Aorta (tissue), 5 donors: ENCODE results near the gene COTL1. TPM values are rescaled to one million over a fixed set of nuclear protein-coding genes. Genes with fewer than 3 reads are reported as not detected.

Experiments
- ATAC-seq: fragments of 200-7000 bp; cut with Tn5 transposase; one replicate; pipeline ENCODE4 v1.9.1; 2022; ENCODE audit warnings: moderate library complexity; ENCODE audit not compliant: low FRiP score
- DNase-seq, 2 donors: peaks; one replicate each; pipeline ENCODE4 v3.0.0-alpha.2; 2020
- H3K27ac ChIP-seq, 2 donors: one replicate each; pipeline ENCODE4 v1.5.1; 2013; ENCODE audit warnings: low read length in 2 of 2, mild to moderate bottlenecking in 2 of 2, moderate library complexity in 2 of 2, control low read depth in 1 of 2, inconsistent platforms in 1 of 2, low read depth in 1 of 2
- H3K27me3 ChIP-seq, 2 donors: one replicate each; pipeline ENCODE4 v1.6.1; 2013; ENCODE audit warnings: control low read depth in 1 of 2, low read length in 1 of 2, mild to moderate bottlenecking in 1 of 2, moderate library complexity in 1 of 2; ENCODE audit not compliant: insufficient read depth in 2 of 2, control insufficient read depth in 1 of 2
- H3K36me3 ChIP-seq, 2 donors: one replicate each; pipeline ENCODE4 v1.6.1; 2013; ENCODE audit warnings: control low read depth in 1 of 2, low read length in 1 of 2, mild to moderate bottlenecking in 1 of 2; ENCODE audit not compliant: insufficient read depth in 2 of 2, control insufficient read depth in 1 of 2
- H3K4me1 ChIP-seq, 2 donors: one replicate each; pipeline ENCODE4 v1.6.1; 2013; ENCODE audit warnings: low read length in 2 of 2, control low read depth in 1 of 2, mild to moderate bottlenecking in 1 of 2, moderate library complexity in 1 of 2; ENCODE audit not compliant: insufficient read depth in 2 of 2, control insufficient read depth in 1 of 2
- H3K4me3 ChIP-seq, 2 donors: one replicate each; pipeline ENCODE4 v1.5.1; 2013; ENCODE audit warnings: low read length in 2 of 2, control low read depth in 1 of 2, mild to moderate bottlenecking in 1 of 2
- H3K9me3 ChIP-seq: one replicate; pipeline ENCODE4 v1.6.1; 2013; ENCODE audit warnings: mild to moderate bottlenecking, low read length; ENCODE audit not compliant: control insufficient read depth
- WGBS, 2 donors: extraction: QIAGEN DNeasy Blood & Tissue Kit; methylation state at CpG; one replicate each; pipeline ENCODE4 v1.1.7; 2013; 5-methylcytosine and 5-hydroxymethylcytosine counted together
- intact Hi-C, 2 donors: fragments of 100-400 bp; cut with DNase I; formaldehyde crosslinking; loops; one replicate each; pipeline versions ENCODE4 v1.14.2 to v1.15.0; 2022
- polyA plus RNA-seq, 2 donors: library from polyadenylated mRNA; stranded (reverse); fragments of 200-250 nt; gene quantifications; one replicate each; pipeline ENCODE4 v1.2.3, GENCODE V29; 2013
- total RNA-seq, 2 donors: library from RNA; stranded (reverse); fragmentation: NEBNext Ultra II Directional; extraction: Animal tissue kit (Norgen Biotek cat#: 25700); gene quantifications; one replicate each; pipeline ENCODE4 v1.2.1, GENCODE V29; 2021
- donor health status: healthy with polysubstance abuse.
- donor health status: Bipolar disorder and iron deficiency.
- donor health status: DM: no; HTN: no; CAD: no.
- donor health status: DM: no; HTN: no; CAD: no.
- donor health status: DM: yes; HTN: yes; CAD: no.

COTL1 gene
- total and polyA plus RNA-seq, 4 donors: 22.8 to 69.9 (median 60.0) TPM

- H3K27ac ChIP-seq: no peak overlapping the region
- H3K4me1 ChIP-seq: no peaks in the 10 kb centered on the region
Observed at GRCh38 chr16:84606081-84606875, 11.6 kb downstream of the COTL1 start.

GRCh38 chr16:84605339-84605848 is 12.5 kb downstream of the COTL1 start:
- no peak for DNase-seq
- no peaks in the 10 kb centered on the region for H3K4me1 ChIP-seq
- H3K27ac ChIP-seq: no peak overlapping the region
- 84 to 85% methylated on average over 6 of the region's 6 CpGs for WGBS, 2 donors
- no peak for ATAC-seq
- no peaks in the 10 kb centered on the region for H3K9me3 ChIP-seq
- no peaks in the 10 kb centered on the region for H3K27me3 ChIP-seq
- no peak overlapping the region for H3K4me3 ChIP-seq
- intact Hi-C loops: no loop called here
- no peaks in the 10 kb centered on the region for H3K36me3 ChIP-seq

More at GRCh38 chr16:84606081-84606875, 11.6 kb downstream of the COTL1 start:
- H3K27me3 ChIP-seq: no peaks in the 10 kb centered on the region
- ATAC-seq: no peak
- H3K9me3 ChIP-seq: no peaks in the 10 kb centered on the region
- WGBS, 2 donors: 90 to 92% methylated on average over 14 of the region's 14 CpGs
- no peak overlapping the region for H3K4me3 ChIP-seq
- no peaks in the 10 kb centered on the region for H3K36me3 ChIP-seq
- intact Hi-C loops: no loop called here
- DNase-seq: no peak

- no peak overlapping the region for H3K27ac ChIP-seq
- no peaks in the 10 kb centered on the region for H3K36me3 ChIP-seq
- WGBS, 2 donors: 86 to 90% methylated on average over 9 of the region's 9 CpGs
Observed at GRCh38 chr16:84604477-84605013, 13.3 kb downstream of the COTL1 start.

GRCh38 chr16:84603940-84604339 is 13.9 kb downstream of the COTL1 start:
- ATAC-seq (no peak), DNase-seq (no peak)
- H3K9me3 ChIP-seq: no peaks in the 10 kb centered on the region
- no peaks in the 10 kb centered on the region for H3K36me3 ChIP-seq
- H3K27ac ChIP-seq: no peak overlapping the region
- 78 to 90% methylated on average over 5 to 10 of the region's 10 CpGs for WGBS, 2 donors
- intact Hi-C loops: no loop called here
- no peaks in the 10 kb centered on the region for H3K27me3 ChIP-seq
- H3K4me3 ChIP-seq: no peak overlapping the region
- peaks cover 0 to 2% of the 10 kb centered on the region in 2 donors for H3K4me1 ChIP-seq

More at GRCh38 chr16:84604477-84605013, 13.3 kb downstream of the COTL1 start:
- intact Hi-C loops: no loop called here
- peaks cover 0 to 1% of the 10 kb centered on the region in 2 donors for H3K4me1 ChIP-seq
- no peaks in the 10 kb centered on the region for H3K9me3 ChIP-seq
- ATAC-seq (no peak), DNase-seq (no peak)
- H3K4me3 ChIP-seq: no peak overlapping the region
- H3K27me3 ChIP-seq: no peaks in the 10 kb centered on the region

GRCh38 chr16:84603140-84603816 is 14.6 kb downstream of the COTL1 start:
- H3K27ac ChIP-seq: no peak overlapping the region
- peak; percentile 96 to 97 for DNase-seq
- H3K36me3 ChIP-seq: no peaks in the 10 kb centered on the region
- H3K27me3 ChIP-seq: no peaks in the 10 kb centered on the region
- no peak overlapping the region for H3K4me3 ChIP-seq
- H3K4me1 ChIP-seq: peaks cover 0 to 2% of the 10 kb centered on the region in 2 donors
- WGBS, 2 donors: 21 to 28% methylated on average over 23 of the region's 23 CpGs
- intact Hi-C loops: no loop called here
- no peaks in the 10 kb centered on the region for H3K9me3 ChIP-seq
- ATAC-seq: peak; percentile 87

- 89% methylated on average over 25 of the region's 25 CpGs for WGBS, 2 donors
- H3K4me1 ChIP-seq: peaks cover 0 to 2% of the 10 kb centered on the region in 2 donors
- ATAC-seq: no peak
- no peaks in the 10 kb centered on the region for H3K9me3 ChIP-seq
- no peaks in the 10 kb centered on the region for H3K36me3 ChIP-seq
- no peak for DNase-seq
- no peak overlapping the region for H3K4me3 ChIP-seq
- intact Hi-C loops: no loop called here
- H3K27me3 ChIP-seq: no peaks in the 10 kb centered on the region
- no peak overlapping the region for H3K27ac ChIP-seq
Observed at GRCh38 chr16:84600343-84601229, 17.3 kb downstream of the COTL1 start.

- WGBS, 2 donors: 19% methylated on average over 12 of the region's 12 CpGs
- Histone ChIP-seq H3K4me1 (peaks cover 0 to 2% of the 10 kb centered on the region in 2 donors), H3K36me3 (no peaks in the 10 kb centered on the region), H3K4me3 (no peak overlapping the region), H3K9me3 (no peaks in the 10 kb centered on the region), H3K27ac (no peak overlapping the region), H3K27me3 (no peaks in the 10 kb centered on the region)
- DNase-seq (peak; percentile 83 to 84), ATAC-seq (peak; percentile 44)
- intact Hi-C loops: no loop called here
Observed at GRCh38 chr16:84599521-84600202, 18.2 kb downstream of the COTL1 start.

GRCh38 chr16:84598360-84598759 is 19.5 kb downstream of the COTL1 start:
- Histone ChIP-seq H3K27me3 (no peaks in the 10 kb centered on the region), H3K9me3 (no peaks in the 10 kb centered on the region), H3K27ac (no peak overlapping the region), H3K4me1 (peaks cover 0 to 2% of the 10 kb centered on the region in 2 donors), H3K36me3 (no peaks in the 10 kb centered on the region), H3K4me3 (no peak overlapping the region)
- intact Hi-C loops: no loop called here
- WGBS, 2 donors: 89 to 95% methylated on average over 5 to 6 of the region's 6 CpGs
- DNase-seq (no peak), ATAC-seq (no peak)
